HG03280 (cell line): ENCODE results near the gene KLRC3.
A peak's percentile ranks its signal among the peaks of the same experiment; 100 is the strongest.
"Not testable (repeated sequence)": the region's sequence is repeated elsewhere in the genome, so short reads cannot be mapped to it uniquely, and the experiment has no call there.

ENCODE experiments used
- ATAC-seq: cut with Tn5 transposase; IDR thresholded peaks from one replicate; pipeline ENCODE4 v1.9.1; 2021; ENCODE audit warnings: mild to moderate bottlenecking, moderate library complexity; ENCODE audit not compliant: unreplicated experiment

The KLRC3 gene

GRCh38 chr12:10404798-10405197 is 15.6 kb downstream of the KLRC3 start:
- ATAC-seq = no peak

- no peak for ATAC-seq
Measured at GRCh38 chr12:10400829-10401228, 19.6 kb downstream of the KLRC3 start.

- no peak for ATAC-seq
Measured at GRCh38 chr12:10398168-10398567, 22.2 kb downstream of the KLRC3 start.

- no peak for ATAC-seq
Measured at GRCh38 chr12:10397296-10397695, 23.1 kb downstream of the KLRC3 start.

GRCh38 chr12:10396176-10396575 is 24.2 kb downstream of the KLRC3 start:
- ATAC-seq = not testable (repeated sequence)

GRCh38 chr12:10395390-10395998 is 24.9 kb downstream of the KLRC3 start:
- ATAC-seq = peak; percentile 76

GRCh38 chr12:10394531-10395152 is 25.8 kb downstream of the KLRC3 start:
- not testable (repeated sequence) for ATAC-seq

GRCh38 chr12:10393291-10393690 is 27.1 kb downstream of the KLRC3 start:
- no peak for ATAC-seq

- no peak for ATAC-seq
Measured at GRCh38 chr12:10392394-10392930, 27.9 kb downstream of the KLRC3 start.

GRCh38 chr12:10390991-10391390 is 29.4 kb downstream of the KLRC3 start:
- ATAC-seq = not testable (repeated sequence)

GRCh38 chr12:10389904-10390303 is 30.5 kb downstream of the KLRC3 start, which contains the start of gene KLRK1:
TSS of gene KLRK1 (minus strand) at chr12:10390041. CDS start at chr12:10388810, 1,231 bp downstream.
- ATAC-seq = no peak

- no peak for ATAC-seq
Measured at GRCh38 chr12:10388624-10389413, 31.6 kb downstream of the KLRC3 start.

GRCh38 chr12:10387498-10387897 is 32.9 kb downstream of the KLRC3 start:
- ATAC-seq = not testable (repeated sequence)

GRCh38 chr12:10386857-10387256 is 33.5 kb downstream of the KLRC3 start:
- ATAC-seq = no peak

- ATAC-seq = no peak
Measured at GRCh38 chr12:10385166-10385613, 35.2 kb downstream of the KLRC3 start.

- no peak for ATAC-seq
Measured at GRCh38 chr12:10384191-10384590, 36.2 kb downstream of the KLRC3 start.

- ATAC-seq = no peak
Measured at GRCh38 chr12:10381928-10382628, 38.3 kb downstream of the KLRC3 start.

GRCh38 chr12:10378737-10379136 is 41.7 kb downstream of the KLRC3 start:
- not testable (repeated sequence) for ATAC-seq

- ATAC-seq = no peak
Measured at GRCh38 chr12:10374624-10375018, 45.8 kb downstream of the KLRC3 start.

- ATAC-seq = no peak
Measured at GRCh38 chr12:10372559-10372958, 47.8 kb downstream of the KLRC3 start.
